Measurements from ENCODE around the gene CD248. TPM values are rescaled to one million over a fixed set of nuclear protein-coding genes. Genes with fewer than 3 reads are reported as not detected.

Gene CD248
- total RNA-seq, 2 experiments from 2014 or later, result 3.3 to 3.4 TPM

GRCh38 chr11:66280428-66280827, 36.4 kb downstream of the CD248 start:
- ChIA-PET POLR2A (interaction anchor here (1.5 to 6.5 kb wide), 3 partner anchors 9 to 20 kb away, joined by 3 to 34 read pairs (median 6); partner anchors contain the start of genes RAB1B and YIF1A), CTCF (interaction anchor here (1.3 to 2.7 kb wide), 2 partner anchors 13 to 58 kb away, joined by 5 to 36 read pairs; partner anchors contain the start of gene RAB1B)
- intact Hi-C loops (cut with DNase I, micrococcal nuclease), result loop anchor here in 1 of 2 experiments (10.0 kb wide), 1 partner anchor 426 kb away; the partner anchor contains the start of gene CFL1
- ATAC-seq (ENCODE audit: poor library complexity) (no peak), DNase-seq (peak in 1 of 14 experiments; percentile 43)
- H3K4me1 ChIP-seq (ENCODE audit: insufficient read depth, low read length), result peaks cover 53% of the 10 kb centered on the region
- no peak overlapping the region for H3K27ac ChIP-seq (ENCODE audit: low read depth in 1 of 2, low read length in 2 of 2)
- no peaks in the 10 kb centered on the region for H3K27me3 ChIP-seq (ENCODE audit: control insufficient read depth in 1 of 2, insufficient read depth in 2 of 2, low read length in 2 of 2)
- peaks cover 28% of the 10 kb centered on the region for H3K36me3 Mint-ChIP-seq (ENCODE audit: low read depth)
- H3K9me3 ChIP-seq (ENCODE audit: control insufficient read depth in 1 of 2, insufficient read depth in 1 of 2, low read length in 2 of 2), result no peaks in the 10 kb centered on the region
- H3K4me3 Mint-ChIP-seq, result peak overlapping the region; percentile 34
- no peaks in the 10 kb centered on the region for H3K27me3 Mint-ChIP-seq
- H3K27ac Mint-ChIP-seq, result no peak overlapping the region
- TF ChIP-seq CTCF (IDR thresholded peaks at IDR 0.05), result no peak
- peaks cover 23% of the 10 kb centered on the region for H3K36me3 ChIP-seq (ENCODE audit: insufficient read depth, low read length)
- no peak overlapping the region for H3K4me3 ChIP-seq (ENCODE audit: low read length)
- H3K4me1 Mint-ChIP-seq (ENCODE audit: low read depth), result peaks cover 38% of the 10 kb centered on the region
- H3K9me3 Mint-ChIP-seq, result no peaks in the 10 kb centered on the region

- Histone ChIP-seq H3K36me3 (ENCODE audit: insufficient read depth, low read length) (peaks cover 25% of the 10 kb centered on the region), H3K27me3 (ENCODE audit: control insufficient read depth in 1 of 2, insufficient read depth in 2 of 2, low read length in 2 of 2) (no peaks in the 10 kb centered on the region), H3K4me3 (ENCODE audit: low read length) (no peak overlapping the region), H3K4me1 (ENCODE audit: insufficient read depth, low read length) (peaks cover 49% of the 10 kb centered on the region), H3K9me3 (ENCODE audit: control insufficient read depth in 1 of 2, insufficient read depth in 1 of 2, low read length in 2 of 2) (no peaks in the 10 kb centered on the region), H3K27ac (ENCODE audit: low read depth in 1 of 2, low read length in 2 of 2) (no peak overlapping the region)
- ATAC-seq (ENCODE audit: poor library complexity) (no peak), DNase-seq (no peak)
- POLR2A ChIA-PET, result interaction anchor here (0.6 to 6.5 kb wide), 3 partner anchors 10 to 23 kb away, joined by 3 to 34 read pairs (median 6); partner anchors contain the start of genes RAB1B and YIF1A
- H3K4me3 Mint-ChIP-seq, result no peak overlapping the region
- no peaks in the 10 kb centered on the region for H3K27me3 Mint-ChIP-seq
- H3K27ac Mint-ChIP-seq, result peak overlapping the region; percentile 58
- CTCF ChIA-PET, result interaction anchor here (0.9 kb wide), 1 partner anchor 10 kb away, joined by 3 read pairs; the partner anchor contains the start of gene YIF1A
- peaks cover 39% of the 10 kb centered on the region for H3K4me1 Mint-ChIP-seq (ENCODE audit: low read depth)
- peaks cover 38% of the 10 kb centered on the region for H3K36me3 Mint-ChIP-seq (ENCODE audit: low read depth)
- no peaks in the 10 kb centered on the region for H3K9me3 Mint-ChIP-seq
- intact Hi-C loops (cut with DNase I, micrococcal nuclease), result no loop called here
- TF ChIP-seq CTCF (IDR thresholded peaks at IDR 0.05), result no peak
These were observed 37.6 kb downstream of the CD248 start for GRCh38 chr11:66279092-66279734.

DNA sequence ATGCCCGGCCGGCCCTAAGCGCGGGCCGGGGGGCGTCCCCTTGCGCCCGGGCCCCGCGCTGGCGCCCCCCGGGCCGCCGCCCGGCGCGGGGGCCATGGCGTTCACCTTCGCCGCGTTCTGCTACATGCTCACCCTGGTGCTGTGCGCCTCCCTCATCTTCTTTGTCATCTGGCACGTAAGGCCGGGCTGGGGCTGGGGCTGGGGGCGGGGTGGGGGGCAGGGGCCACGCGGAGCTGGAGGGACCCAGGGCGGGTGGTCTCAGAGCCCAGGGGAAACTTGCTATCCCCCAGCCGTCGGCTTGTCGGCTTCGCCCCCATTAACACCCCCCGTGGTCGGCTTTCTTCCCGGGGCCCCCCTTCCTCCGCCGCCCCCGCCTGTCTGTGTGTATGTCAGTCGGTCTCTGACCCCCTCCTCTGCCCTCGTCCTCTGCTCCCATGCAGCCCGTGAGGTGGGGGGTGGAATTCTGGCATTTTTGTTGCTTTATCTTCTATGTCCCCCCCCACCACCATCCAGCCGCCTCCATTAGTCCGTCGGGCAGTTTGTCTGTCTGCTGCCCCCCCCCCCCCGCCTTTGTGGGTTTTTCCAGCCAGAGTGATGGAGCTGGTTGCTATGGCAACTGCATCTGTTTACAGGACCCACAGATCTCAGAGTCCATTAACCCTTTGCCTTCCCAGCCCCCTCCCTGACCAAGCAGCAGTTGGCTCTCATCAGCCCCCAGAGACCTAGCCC, 38.3 kb downstream of the CD248 start:
- H3K27ac Mint-ChIP-seq, result peak overlapping the region; percentile 58

More for the DNA sequence above, 38.3 kb downstream of the CD248 start:
- Mint-ChIP-seq H3K4me1 (ENCODE audit: low read depth) (peaks cover 44% of the 10 kb centered on the region), H3K36me3 (ENCODE audit: low read depth) (peaks cover 42% of the 10 kb centered on the region), H3K27me3 (no peaks in the 10 kb centered on the region), H3K9me3 (no peaks in the 10 kb centered on the region), H3K4me3 (peak overlapping the region; percentile 79)
- TF ChIP-seq CTCF (IDR thresholded peaks at IDR 0.05), result no peak
- Histone ChIP-seq H3K4me1 (ENCODE audit: insufficient read depth, low read length) (peaks cover 48% of the 10 kb centered on the region), H3K4me3 (ENCODE audit: low read length) (no peak overlapping the region), H3K9me3 (ENCODE audit: control insufficient read depth in 1 of 2, insufficient read depth in 1 of 2, low read length in 2 of 2) (no peaks in the 10 kb centered on the region), H3K27me3 (ENCODE audit: control insufficient read depth in 1 of 2, insufficient read depth in 2 of 2, low read length in 2 of 2) (no peaks in the 10 kb centered on the region), H3K36me3 (ENCODE audit: insufficient read depth, low read length) (peaks cover 30% of the 10 kb centered on the region), H3K27ac (ENCODE audit: low read depth in 1 of 2, low read length in 2 of 2) (no peak overlapping the region)
- intact Hi-C loops (cut with DNase I, micrococcal nuclease), result no loop called here
- ATAC-seq (ENCODE audit: poor library complexity) (no peak), DNase-seq (peak in 4 of 14 experiments; percentile 15 to 82 (median 48))
- POLR2A ChIA-PET, result interaction anchor here (6.5 kb wide), 1 partner anchor 10 kb away, joined by 34 read pairs; the partner anchor contains the start of gene RAB1B
- CTCF ChIA-PET, result interaction anchor here (0.9 to 1.2 kb wide), 2 partner anchors 10 to 11 kb away, joined by 3 read pairs; partner anchors contain the start of gene YIF1A

All from CD4-positive, alpha-beta T cell (primary cell).